ENCODE data around the gene RBM23.
"Not testable (repeated sequence)": the region's sequence is repeated elsewhere in the genome, so short reads cannot be mapped to it uniquely, and the experiment has no call there.

The RBM23 gene

GRCh38 chr14:22918804-22919600 is at the start of gene RBM23:
RBM23 (minus strand) TSS chr14:22919149.
- peak; percentile 99 for DNase-seq

GRCh38 chr14:22966783-22967269 is 47.9 kb upstream of the RBM23 start:
- DNase-seq, result no peak

DNA sequence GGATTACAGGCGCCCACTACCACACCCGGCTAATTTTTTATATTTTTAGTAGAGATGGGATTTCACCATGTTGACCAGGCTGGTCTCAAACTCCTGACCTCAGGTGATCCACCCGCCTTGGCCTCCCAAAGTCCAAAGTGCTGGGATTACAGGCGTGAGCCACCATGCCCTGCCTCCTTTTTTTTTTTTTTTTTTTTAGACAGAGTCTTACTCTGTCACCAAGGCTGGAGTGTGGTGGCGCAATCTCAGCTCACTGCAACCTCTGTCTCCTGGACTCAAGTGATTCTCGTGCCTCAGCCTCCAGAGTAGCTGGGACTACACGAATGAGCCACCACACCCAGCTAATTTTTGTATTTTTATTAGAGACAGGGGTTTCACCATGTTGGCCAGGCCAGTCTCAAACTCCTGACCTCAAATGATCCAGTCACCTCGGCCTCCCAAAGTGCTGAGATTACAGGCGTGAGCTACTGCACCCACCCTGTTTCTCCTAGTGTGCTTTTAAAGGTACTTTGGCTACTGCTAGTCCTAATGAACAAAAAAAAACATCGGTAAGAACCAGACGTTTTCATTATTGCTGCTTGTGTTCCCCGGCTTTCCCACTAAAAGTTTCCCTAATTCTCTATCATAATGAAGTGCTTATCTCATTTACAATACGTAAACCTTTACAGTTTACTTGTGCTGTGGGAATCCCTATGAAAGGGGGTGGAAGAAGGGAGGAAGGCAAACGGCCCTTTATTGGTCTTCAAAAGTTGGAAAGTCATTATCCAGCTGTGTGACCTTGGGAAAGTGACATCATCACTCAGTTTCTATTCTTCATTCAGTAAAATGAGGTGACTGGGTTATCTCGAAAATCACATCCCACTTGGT is 47.2 kb upstream of the RBM23 start:
- not testable (repeated sequence) for DNase-seq

DNA sequence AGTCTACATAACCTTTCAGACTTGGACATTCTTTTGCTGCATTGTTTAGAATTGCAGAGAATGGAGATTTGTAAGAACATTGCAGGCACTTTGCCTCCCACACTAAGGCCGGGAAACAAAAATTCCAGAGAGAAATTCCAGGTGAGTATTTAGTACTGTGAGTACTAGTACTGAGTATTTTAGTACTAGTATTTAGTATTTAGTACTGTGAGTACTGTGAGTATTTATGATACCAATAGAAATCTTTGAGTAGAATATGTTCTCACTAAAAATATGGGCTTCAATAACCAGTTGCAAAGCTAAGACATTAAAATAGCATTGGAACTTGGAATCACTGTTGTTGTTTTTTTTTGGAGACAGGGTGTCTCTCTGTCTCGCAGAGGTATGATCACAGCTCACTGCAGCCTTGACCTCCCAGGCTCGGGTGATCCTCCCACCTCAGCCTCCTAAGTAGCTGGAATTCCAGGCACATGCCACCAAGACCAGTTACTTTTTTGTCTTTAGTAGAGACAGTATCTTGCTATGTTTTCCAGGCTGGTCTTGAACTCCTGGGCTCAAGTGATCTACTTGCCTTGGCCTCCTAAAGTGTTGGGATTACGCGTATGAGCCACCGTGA is 43.2 kb upstream of the RBM23 start:
- no peak for DNase-seq

DNA sequence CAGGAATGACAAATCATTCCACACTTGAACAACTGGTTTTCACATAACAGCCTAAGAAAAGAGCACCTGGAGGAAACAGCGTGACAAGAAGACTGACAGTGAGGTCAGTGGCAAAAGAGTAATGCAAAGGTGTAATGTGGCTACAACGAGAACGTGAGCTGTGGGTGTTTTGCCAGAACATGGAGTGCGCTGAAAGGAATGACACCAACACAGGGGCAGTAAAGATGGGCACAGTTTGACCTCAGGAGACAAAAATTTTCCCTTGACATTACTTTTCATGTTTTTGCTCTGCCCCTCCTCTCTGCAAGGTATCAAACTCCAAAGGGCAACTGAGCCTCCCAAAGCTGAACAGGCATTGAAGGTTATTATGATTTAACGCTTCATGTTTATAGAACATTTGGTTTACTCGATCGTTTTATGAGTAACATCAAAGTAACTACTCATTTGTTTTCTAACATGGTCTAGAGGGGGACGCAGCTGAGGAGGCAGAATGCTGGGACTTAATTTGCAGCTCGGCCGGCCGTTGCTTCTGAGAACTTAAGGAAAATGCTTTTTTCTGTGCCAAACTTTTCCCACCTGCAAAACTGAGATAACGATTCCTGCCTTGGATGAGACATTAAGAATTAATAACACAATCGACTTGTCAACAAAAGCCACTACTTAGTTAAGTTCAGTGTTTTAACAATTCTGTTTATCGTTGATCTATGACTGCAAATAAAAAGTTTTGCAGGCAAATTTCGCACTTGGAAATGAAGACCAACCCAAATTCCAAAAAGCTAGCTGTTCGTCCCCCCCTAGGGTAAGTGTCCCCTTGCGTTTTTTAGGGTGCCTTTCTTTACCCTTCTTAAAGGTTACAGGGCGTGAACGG is 37.0 kb upstream of the RBM23 start:
- no peak for DNase-seq

DNA sequence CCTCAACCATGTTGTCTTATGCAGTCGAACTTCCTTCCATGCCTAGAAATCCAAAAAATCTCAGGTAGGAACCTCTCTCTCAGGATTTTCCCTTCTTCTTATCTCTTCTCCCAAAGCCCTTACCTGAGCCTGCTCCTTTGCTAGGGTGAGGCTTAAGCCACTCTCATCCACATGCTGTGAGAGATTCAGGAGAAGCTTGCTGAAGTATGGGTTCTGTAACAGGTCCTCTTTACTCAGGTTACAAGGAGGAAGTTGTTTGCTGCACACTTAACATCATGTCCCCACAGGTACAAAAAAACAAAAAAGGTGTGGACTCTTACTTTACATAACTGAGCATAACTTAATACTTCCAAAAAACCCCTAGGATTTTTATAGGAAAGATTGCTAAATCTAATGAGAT is 33.5 kb upstream of the RBM23 start:
- DNase-seq, result no peak

- DNase-seq, result not testable (repeated sequence)
These were observed 32.8 kb upstream of the RBM23 start for GRCh38 chr14:22951795-22952194.

DNA sequence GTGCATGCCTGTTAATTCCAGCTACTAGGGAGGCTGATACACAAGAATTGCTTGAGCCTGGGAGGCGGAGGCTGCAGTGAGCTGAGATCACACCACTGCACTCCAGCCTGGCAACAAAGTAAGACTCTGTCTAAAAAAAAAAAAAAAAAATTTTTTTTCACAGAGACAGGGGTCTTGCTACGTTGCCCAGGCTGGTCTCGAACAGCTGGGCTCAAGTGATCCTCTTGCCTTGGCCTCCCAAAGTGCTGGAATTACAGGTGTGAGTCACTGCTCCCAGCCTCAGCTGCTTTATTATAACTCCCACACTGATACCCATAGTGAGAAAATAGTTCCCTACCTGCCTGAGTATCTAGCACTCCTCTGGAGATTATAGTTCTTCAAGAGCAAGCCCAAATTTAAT is 26.7 kb upstream of the RBM23 start:
- no peak for DNase-seq

GRCh38 chr14:22939684-22940083 is 20.7 kb upstream of the RBM23 start:
- DNase-seq, result no peak

GRCh38 chr14:22935156-22935555 is 16.2 kb upstream of the RBM23 start:
- no peak for DNase-seq

DNA sequence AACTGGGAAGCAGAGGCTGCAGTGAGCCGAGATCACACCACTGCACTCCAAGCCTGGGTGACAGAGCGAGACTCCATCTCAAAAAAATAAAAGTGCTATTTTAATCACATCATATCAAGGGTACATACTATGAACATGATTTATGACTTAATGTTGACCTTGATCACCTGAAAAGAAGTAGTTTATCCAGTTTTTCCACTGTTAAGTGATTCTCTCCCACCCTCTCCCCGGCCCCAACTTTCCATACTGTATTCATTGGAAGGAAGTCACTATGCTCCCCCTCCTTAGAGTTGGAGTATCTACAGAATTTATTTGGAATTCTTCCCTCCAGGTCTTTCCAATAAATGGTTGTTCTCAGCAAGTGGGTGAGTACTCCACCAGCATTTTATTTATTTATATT is 13.2 kb upstream of the RBM23 start:
- DNase-seq, result no peak

DNA sequence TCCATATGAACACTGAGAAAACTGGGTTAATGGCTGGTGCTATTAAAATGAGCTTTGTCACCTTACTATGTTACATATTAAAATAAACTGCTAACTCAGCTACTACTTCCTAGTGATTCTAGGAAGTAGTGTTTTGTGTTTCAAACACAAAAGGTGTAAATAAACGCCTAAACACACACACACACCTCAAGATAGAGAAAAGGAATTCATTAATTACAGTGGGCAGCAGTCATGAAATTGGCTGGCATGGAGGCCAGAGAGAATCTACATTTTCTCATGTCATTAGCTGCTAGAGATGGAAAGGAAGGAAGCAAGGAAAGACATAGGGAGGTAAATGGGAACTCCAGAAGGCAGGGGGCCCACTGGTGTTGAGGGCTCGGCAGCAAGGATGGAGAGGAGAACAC is 11.0 kb upstream of the RBM23 start:
- DNase-seq, result no peak

DNA sequence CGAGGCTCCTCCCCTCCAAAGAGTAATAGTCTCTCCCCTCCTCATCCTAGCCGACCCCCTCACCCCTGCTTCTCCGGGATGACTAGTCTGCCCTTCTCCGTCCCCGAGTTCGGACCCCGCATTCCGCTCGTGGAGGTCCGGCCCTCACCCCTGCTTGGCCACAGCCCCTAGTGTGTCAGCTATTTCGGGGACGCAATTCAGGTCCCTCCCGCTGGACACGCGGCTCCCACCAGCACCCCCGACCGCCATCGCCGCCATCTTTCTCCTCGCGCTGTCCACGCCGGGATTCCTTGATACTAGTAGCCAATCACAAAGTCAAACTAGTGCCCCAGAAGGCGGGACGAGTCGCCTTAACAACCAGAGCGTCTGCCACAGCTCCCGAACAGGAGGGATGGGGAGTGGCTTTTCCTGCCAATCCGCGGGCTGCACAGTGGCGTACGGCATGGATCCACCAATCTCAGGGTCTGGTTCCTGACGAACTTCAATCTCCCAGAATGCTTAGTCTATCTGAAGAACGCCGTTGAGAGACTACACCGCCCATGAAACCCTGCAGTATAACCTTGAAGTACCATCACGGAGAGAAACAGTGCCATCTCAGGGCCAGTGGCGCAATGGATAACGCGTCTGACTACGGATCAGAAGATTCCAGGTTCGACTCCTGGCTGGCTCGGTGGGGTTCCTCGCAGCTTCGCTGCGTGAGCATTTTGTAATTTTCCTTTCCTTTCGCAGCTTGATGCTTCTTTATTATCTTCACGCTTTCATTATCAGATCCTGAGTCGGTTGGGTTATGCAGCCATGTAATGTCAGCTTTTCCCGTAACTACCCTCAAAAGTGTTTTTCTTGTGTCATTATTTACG is 10.4 kb upstream of the RBM23 start, which contains the start of gene PRMT5:
PRMT5 (minus strand) TSS at position 273 of the 857 bp plus-strand sequence; CDS start at position 258, 15 bp downstream.
- peak; percentile 99 for DNase-seq

DNA sequence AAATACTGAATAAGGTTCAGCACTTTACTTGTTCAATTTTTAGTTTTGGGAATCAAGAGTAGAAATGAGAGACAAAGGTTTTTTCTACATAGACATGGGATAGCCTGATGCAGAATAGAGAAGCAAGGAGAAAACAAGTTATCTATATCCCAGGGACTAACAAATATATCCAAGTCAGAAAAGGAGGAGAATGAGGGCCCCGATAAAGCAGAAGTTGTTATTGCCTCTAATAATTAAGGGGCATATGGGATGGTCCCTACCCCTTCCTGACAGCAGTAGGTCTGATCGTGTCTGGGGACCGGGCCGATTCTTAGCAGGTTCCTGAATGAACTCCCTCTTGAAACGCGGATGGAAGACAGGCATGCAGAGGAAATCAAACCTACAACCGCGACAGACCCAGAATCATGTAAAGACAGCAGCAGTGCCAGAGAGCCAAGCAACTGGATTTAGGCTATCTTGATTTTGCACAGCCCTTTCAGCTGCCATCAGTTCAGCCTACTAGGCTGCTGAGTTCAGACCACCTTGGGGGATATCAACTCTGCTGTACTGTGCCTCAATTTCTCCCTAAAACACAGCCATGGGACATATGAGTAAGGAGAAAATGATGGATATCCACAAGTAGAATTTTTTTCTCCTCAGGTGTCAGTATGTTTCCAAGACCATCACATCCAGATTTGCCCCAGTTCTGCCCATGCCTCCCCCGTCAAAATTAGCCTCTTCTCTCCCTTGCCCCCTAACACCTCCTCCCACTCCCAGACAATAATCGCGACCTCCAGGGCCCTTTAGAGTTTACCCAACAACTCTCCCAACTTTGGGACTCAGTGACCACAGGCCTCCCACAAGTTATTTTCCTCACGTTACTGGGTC is 9.5 kb upstream of the RBM23 start:
- DNase-seq, result no peak

GRCh38 chr14:22926316-22926715 is 7.4 kb upstream of the RBM23 start:
- DNase-seq, result no peak

DNA sequence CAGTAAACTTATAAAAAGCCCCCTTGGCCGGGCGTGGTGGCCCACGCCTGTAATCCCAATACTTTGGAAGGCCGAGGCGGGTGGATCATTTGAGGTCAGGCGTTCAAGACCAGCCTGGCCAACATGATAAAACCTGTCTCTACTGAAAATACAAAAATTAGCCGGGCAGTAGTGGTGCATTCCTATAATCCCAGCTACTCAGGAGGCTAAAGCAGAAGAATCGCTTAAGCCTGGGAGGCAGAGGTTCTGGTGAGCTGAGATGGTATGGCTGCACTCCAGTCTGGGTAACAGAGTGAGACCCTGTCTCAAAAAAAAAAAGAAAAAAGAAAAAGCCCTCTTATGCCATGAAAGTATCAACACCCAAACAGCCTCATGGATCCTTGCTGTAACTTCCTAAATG is 6.6 kb upstream of the RBM23 start:
- no peak for DNase-seq

- no peak for DNase-seq
These were observed 4.8 kb upstream of the RBM23 start for GRCh38 chr14:22923746-22924145.

- no peak for DNase-seq
These were observed 3.3 kb upstream of the RBM23 start for GRCh38 chr14:22922294-22922693.

DNA sequence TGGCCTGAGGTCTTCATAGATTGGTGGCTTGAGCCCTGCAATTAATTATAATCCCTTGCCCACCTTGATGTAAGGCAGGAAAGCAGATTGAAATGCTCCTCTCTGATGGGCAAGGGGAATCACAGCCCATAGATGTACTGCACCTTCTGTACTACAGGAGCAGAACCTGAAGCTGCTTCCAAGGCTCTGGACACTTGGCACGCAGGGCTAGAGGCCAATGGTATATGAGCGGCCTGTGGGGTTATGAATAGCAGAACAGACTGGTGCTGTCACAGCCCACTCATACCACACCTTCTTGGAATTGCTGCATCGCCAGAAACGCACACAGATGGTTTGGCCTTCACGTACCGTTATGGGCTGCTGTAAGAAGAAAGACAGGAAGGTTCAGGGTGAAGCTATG is 1.7 kb upstream of the RBM23 start:
- DNase-seq, result no peak

DNA sequence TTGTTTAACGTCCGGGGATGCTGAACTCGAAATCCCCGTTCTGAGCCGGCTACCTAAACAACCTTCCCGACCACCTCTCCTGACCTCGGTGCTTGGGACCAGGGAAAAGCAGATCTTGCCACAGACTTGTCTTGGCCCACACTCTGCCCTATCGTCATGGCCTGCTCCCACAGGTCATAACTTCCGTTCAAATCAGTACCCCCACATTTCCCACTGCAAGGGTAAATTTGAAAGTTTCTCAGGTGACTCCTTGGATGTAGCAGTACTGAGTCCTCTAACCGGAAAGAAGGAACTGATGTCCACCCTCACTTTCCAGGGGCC is 612 bp upstream of the RBM23 start:
- no peak for DNase-seq
